SK-MEL-5 (cell line): ENCODE data around the gene SH2D4B. TPM values are rescaled to one million over a fixed set of nuclear protein-coding genes. Genes with fewer than 3 reads are reported as not detected.
A peak's percentile ranks its signal among the peaks of the same experiment; 100 is the strongest.

Experiments
- DNase-seq: peaks from one replicate; pipeline ENCODE4 v3.0.0-alpha.2; 2016; ENCODE audit warnings: low read depth, low spot score
- in situ Hi-C: cut with HindIII; loops from 2 replicates; pipeline ENCODE4 v1.10.0; 2016; ENCODE audit warnings: low sequenced_read_pairs, high pct_unique_total_duplicates, low pct_unique_long_range_greater_than_20kb
- total RNA-seq: library from RNA; depleted of rRNA; stranded (reverse); fragments of >200 nt; shearing (Covaris generic); gene quantifications from 2 replicates; pipeline ENCODE4 v1.2.3, GENCODE V29; 2014

SH2D4B gene
- total RNA-seq, 1 experiment from 2014 or later: 0.11 TPM

- in situ Hi-C loops: no loop called here
- no peak for DNase-seq
Observed at GRCh38 chr10:80598951-80599350, 61.2 kb downstream of the SH2D4B start.

DNA sequence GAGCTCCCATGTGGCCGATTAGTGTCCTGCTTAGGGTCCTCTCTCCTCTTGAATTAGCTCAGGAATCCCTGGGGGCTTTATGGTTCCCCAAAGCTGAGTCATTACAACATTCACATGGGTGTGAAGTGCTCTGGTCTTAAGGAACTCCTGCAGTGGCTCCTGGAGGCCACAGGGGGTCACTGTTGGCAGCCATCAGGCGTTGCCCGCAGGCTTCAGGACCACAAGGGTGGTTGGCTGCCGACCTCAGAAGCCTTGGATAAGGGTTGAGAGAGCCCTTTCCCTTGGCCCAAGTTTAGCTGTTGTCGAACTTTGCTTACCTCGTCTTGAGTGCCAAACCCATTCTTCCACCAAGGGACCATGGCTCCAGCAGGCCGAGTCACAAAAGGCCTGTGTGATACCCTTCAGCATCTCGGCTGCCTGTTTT is 61.7 kb downstream of the SH2D4B start:
- DNase-seq: peak; percentile 75
- in situ Hi-C loops: no loop called here

- in situ Hi-C loops: no loop called here
- DNase-seq: no peak
Observed at GRCh38 chr10:80600256-80600655, 62.6 kb downstream of the SH2D4B start.

GRCh38 chr10:80602881-80603280 is 65.2 kb downstream of the SH2D4B start:
- in situ Hi-C loops: no loop called here

GRCh38 chr10:80603516-80603915 is 65.8 kb downstream of the SH2D4B start:
- no peak for DNase-seq
- in situ Hi-C loops: no loop called here

More at GRCh38 chr10:80602881-80603280, 65.2 kb downstream of the SH2D4B start:
- DNase-seq: no peak

GRCh38 chr10:80608706-80609105 is 71.0 kb downstream of the SH2D4B start:
- in situ Hi-C loops: no loop called here
- DNase-seq: no peak

GRCh38 chr10:80609331-80609730 is 71.6 kb downstream of the SH2D4B start:
- no peak for DNase-seq
- in situ Hi-C loops: no loop called here

DNA sequence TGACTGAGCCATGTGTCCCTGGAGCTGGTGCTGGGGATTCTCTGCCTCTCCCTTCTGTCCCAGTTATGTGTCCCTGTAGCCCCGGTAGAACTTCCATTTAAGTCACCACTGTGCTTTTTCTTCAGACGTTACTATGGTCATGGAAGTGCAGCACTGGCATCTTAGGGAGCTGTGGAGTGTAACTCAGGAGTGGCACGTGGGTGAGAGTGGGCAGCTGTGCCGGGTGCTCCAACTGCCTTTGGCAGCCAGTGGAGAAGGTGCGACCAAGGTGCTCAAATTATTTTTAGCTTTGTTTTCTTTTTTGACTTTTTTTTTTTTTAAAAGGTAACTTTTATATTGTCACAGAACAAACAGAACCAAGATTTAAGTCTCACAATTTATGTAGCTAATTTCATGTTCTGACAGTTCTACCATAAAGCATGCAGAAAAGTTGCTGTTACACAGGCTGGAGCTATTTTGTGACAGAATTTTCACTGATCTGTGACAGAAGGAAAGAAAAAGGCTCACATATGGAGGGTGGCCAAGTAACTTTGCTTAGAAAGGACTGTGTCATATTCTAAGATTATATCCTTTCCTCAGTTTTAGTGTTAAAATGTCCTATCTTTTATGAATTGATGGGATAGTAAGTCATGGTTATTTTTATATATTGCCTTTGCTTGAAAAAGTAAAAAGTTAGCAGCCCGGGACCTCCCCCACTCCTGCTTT is 73.9 kb downstream of the SH2D4B start:
- in situ Hi-C loops: no loop called here
- DNase-seq: no peak

DNA sequence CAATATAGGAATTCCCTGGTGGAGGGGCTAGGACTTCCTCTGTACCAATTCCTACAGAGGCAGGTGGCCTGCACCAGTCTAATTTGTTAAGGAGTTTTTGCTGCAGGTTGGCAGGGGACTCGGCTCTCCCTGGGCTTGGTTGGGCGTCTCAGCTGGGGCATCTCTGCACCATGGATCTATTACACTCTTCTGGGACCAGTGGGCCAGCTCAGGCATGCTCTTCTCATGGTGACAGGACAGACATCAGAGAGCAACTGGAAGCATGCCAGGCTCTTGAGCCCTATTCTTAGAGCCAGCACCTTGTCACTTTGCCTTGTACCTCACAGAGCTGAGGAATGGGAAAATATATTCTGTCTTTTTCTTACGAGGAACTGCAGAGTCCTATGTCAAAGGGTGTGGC is 74.6 kb downstream of the SH2D4B start:
- in situ Hi-C loops: no loop called here
- DNase-seq: no peak

DNA sequence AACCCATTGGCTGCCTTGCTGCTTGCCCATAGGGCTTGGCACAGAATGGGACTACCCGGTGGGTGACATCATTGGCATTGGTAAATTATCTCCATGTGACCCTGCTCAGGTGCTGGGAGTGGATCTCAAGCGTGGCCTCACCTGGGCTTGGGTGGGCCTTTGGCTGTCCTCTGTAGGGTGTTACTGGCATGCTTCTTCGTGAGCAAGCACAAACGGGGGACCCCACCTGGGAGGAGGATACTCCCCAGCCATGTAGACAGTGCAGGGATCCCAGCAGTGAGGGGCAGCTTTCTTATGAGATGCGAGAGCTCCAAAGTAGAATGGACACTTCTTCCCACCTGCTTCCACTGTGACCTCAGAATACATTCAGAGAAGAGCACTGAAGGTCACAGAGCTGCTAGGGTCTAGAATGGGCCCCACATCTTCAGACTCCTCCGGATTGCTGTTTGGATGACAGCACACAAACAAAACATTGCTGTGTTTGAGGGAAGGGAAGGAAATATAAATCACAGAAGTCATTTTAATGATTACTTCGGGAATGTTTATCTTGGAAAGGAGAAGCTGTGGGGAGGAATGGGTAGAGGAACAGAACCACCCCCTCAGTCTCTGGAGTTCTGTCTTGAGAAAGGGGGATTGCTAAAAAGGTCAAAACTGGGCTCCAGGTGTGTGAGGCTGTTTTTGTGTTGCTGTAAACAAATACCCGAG is 75.9 kb downstream of the SH2D4B start:
- DNase-seq: no peak
- in situ Hi-C loops: no loop called here

DNA sequence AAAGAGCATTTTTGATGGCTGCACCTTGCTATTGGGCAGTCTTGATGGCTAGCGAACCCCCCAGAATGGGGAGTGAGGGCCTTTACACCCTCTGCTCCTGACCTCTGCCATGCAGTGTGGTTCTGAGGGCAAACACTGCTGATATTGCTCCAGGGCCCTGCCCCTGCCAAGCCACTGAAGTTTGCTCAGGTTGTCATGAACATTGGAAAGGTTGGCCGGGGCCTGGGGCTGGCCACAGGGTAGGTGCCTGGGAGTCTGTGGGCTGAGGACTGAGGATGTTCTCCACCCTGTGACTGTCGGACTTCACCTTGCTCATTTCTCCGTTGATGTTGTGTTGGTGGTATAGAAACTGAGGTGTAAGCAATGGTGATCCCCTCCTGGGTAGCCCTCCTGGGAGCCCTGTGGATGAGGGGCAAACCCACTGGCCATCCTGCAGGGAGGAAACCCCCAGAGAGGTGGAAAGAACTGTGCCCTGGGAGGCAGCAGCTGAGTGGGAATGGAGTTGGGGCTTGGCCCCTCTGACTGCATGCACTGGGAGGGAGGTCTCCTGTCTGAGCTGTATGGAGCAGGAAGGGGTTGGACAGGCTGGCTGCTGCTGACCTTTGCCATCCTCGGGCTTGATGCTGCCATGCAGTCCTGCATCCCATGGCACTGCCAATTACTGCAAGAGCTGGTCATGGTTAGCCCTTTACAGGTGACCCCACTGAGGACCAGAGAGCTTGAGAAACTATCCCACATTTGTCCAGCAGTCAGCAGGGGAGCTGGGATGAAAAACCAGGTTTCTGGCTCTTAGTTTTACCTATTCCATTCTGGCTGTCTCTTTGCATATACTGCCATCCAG is 77.1 kb downstream of the SH2D4B start:
- DNase-seq: no peak
- in situ Hi-C loops: no loop called here

GRCh38 chr10:80617807-80618206 is 80.1 kb downstream of the SH2D4B start:
- in situ Hi-C loops: no loop called here
- peak; percentile 83 for DNase-seq

DNA sequence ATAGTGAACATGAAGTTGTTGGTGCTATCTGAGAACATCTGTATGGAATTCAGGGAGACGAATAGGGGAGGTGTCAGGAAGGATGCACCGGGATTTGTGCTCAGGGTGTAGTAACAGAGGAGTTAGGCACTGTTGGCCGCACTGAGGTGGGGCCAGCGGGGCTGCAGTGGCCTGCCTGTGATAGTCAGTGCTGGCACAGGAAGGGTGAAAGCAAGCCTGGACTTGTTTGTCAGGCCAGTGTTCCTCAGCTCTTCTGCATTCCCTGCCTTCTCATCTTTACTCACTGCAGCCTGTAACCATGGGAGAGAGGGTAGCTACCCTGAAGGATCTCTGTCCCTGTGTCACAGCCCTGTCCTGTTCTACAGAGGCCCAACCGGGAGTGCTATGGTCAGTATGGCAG is 81.3 kb downstream of the SH2D4B start:
- no peak for DNase-seq
- in situ Hi-C loops: no loop called here

GRCh38 chr10:80622153-80622552 is 84.5 kb downstream of the SH2D4B start:
- in situ Hi-C loops: no loop called here
- no peak for DNase-seq

DNA sequence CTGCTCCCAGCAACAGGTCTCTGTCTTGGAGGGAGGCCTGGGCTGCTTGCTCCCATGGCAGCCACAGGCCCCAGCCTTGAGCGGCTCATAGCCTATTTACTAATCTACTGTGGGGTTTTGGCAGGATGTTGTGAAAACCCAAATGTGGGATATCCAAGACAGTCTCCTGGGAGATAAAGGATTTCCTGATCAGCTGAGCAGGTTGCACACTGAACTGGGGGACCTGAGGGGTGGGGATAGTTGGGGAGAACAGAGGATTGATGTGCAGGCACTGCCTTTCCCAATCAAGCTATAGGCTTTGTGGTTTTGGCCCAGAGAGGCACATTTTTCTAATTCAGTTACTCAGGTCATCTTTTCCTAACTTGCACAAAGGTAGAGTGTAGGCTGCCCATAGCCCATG is 92.6 kb downstream of the SH2D4B start:
- DNase-seq: no peak
- in situ Hi-C loops: no loop called here

GRCh38 chr10:80632742-80633141 is 95.0 kb downstream of the SH2D4B start:
- in situ Hi-C loops: no loop called here
- DNase-seq: no peak

DNA sequence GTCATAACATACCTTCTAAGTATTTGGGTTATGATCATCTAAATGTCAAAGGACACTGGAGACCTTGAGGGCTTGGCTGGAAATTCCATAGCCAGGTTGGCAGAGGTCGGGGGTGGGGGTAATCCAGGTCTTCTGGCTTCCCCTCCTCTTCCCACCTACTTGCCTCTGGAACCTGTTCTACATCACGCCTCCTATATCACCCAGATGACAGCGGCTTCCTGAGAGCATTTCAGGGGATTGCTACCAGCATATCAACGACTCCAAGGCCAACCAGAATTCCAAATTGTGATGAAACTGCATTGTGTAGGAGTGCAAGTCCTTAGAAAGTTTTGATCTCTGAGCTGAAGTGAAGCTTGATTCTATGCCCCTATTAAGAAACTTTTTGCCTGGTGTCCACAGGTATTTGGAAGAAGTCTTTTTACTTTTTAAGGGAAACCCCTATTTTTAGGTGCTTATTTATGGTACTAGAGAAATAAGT is 95.7 kb downstream of the SH2D4B start:
- DNase-seq: no peak
- in situ Hi-C loops: no loop called here

DNA sequence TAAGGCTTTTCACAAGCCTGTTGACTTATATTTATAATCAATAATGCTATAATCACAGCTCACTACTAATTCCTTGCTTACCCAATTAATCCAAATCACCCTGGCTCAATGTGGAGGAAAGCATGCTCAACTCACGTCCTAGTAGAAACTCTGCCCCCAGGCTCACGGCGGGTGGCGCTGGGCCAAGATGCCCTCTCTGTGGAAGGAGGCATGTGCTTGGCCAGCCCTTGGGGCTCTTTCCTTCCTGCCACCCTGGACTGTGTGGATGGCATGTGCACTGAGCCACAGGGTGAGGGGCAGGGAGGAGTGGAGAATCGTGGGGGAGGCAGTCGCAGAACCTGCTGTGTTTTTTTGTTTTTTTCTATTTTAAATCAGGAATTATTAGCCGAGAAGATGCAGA is 96.2 kb downstream of the SH2D4B start:
- peak; percentile 14 for DNase-seq
- in situ Hi-C loops: no loop called here
